GM18499 (cell line): ENCODE data around the gene MAPK8IP3.

Source experiments
- ATAC-seq: cut with Tn5 transposase; IDR thresholded peaks from one replicate; pipeline ENCODE4 v1.9.1; 2021; ENCODE audit warnings: moderate number of reproducible peaks; ENCODE audit not compliant: insufficient read depth, unreplicated experiment

MAPK8IP3 gene

GRCh38 chr16:1782408-1783264, 76.6 kb downstream of the MAPK8IP3 start, which contains the start of the genes NUBP2 and SPSB3:
Gene NUBP2 (plus strand): TSS chr16:1782960. CDS start chr16:1783021, 61 bp downstream.
Gene SPSB3 (minus strand): TSS chr16:1782571. CDS start chr16:1781483, 1,088 bp downstream.
- ATAC-seq, result peak; percentile 75

- no peak for ATAC-seq
Observed at GRCh38 chr16:1784977-1785845, 79.2 kb downstream of the MAPK8IP3 start.

- ATAC-seq, result no peak
Observed at GRCh38 chr16:1785846-1786170, 79.8 kb downstream of the MAPK8IP3 start.

GRCh38 chr16:1786242-1787055, 80.5 kb downstream of the MAPK8IP3 start:
- ATAC-seq, result no peak

- no peak for ATAC-seq
Observed at GRCh38 chr16:1787056-1787321, 81.0 kb downstream of the MAPK8IP3 start.

- ATAC-seq, result no peak
Observed at GRCh38 chr16:1787322-1788094, 81.5 kb downstream of the MAPK8IP3 start.

- no peak for ATAC-seq
Observed at GRCh38 chr16:1788095-1788707, 82.2 kb downstream of the MAPK8IP3 start.

GRCh38 chr16:1788708-1789100, 82.7 kb downstream of the MAPK8IP3 start:
- no peak for ATAC-seq

- ATAC-seq, result no peak
Observed at GRCh38 chr16:1789643-1790045, 83.6 kb downstream of the MAPK8IP3 start.

GRCh38 chr16:1790261-1790610, 84.2 kb downstream of the MAPK8IP3 start:
- no peak for ATAC-seq

GRCh38 chr16:1790611-1791255, 84.7 kb downstream of the MAPK8IP3 start:
- ATAC-seq, result no peak

GRCh38 chr16:1791256-1791942, 85.4 kb downstream of the MAPK8IP3 start:
- no peak for ATAC-seq

GRCh38 chr16:1791943-1792812, 86.2 kb downstream of the MAPK8IP3 start:
- no peak for ATAC-seq

- ATAC-seq, result no peak
Observed at GRCh38 chr16:1792836-1793577, 87.0 kb downstream of the MAPK8IP3 start.

- no peak for ATAC-seq
Observed at GRCh38 chr16:1793578-1794220, 87.7 kb downstream of the MAPK8IP3 start, which contains the start of gene IGFALS. Gene IGFALS (minus strand): TSS chr16:1793705. CDS start chr16:1793652, 53 bp downstream.

GRCh38 chr16:1794221-1794871, 88.4 kb downstream of the MAPK8IP3 start:
- ATAC-seq, result no peak
